Caco-2 (cell line): Measurements from ENCODE around the gene SGCD. TPM values are rescaled to one million over a fixed set of nuclear protein-coding genes. Genes with fewer than 3 reads are reported as not detected.

Experiments used
- BruUV-seq: library from RNA; stranded (reverse); fragments of 400-500 nt; replicated peaks from 2 replicates; lab custom pipeline; 2021; lab: Mats Ljungman, UMichigan
- CTCF ChIA-PET: fragments of 300-600 bp; sonication (Branson Sonifier 250); formaldehyde crosslinking; loops from one replicate; lab custom pipeline; 2022; ENCODE audit warnings: antibody characterized with exemption; lab: Charles Lee
- POLR2A ChIA-PET: fragments of 300-600 bp; sonication (Branson Sonifier 250); formaldehyde crosslinking; loops from one replicate; lab custom pipeline; 2022; ENCODE audit warnings: antibody characterized with exemption; lab: Charles Lee
- DNase-seq, 2 experiments: peaks; one replicate each; pipeline versions ENCODE4 v3.0.0 to v3.0.0-alpha.2; 2020 to 2022
- H3K27me3 ChIP-seq: replicated peaks from 2 replicates; pipeline ENCODE4 v1.6.0; 2011; ENCODE audit warnings: low read length; ENCODE audit not compliant: control insufficient read depth, insufficient read depth
- H3K36me3 ChIP-seq: 2 replicates; pipeline ENCODE4 v1.5.1; 2011; ENCODE audit warnings: low read length; ENCODE audit not compliant: control insufficient read depth, insufficient read depth
- H3K4me1 ChIP-seq: fragments of 250-450 bp; sonication (Bioruptor Pico); 2 replicates; pipeline ENCODE4 v1.5.1; 2020; ENCODE audit warnings: mild to moderate bottlenecking
- H3K4me3 ChIP-seq: 2 replicates; pipeline ENCODE4 v1.5.1; 2011; ENCODE audit warnings: low read depth, mild to moderate bottlenecking, control low read depth, low read length
- H3K9me3 ChIP-seq: fragments of 250-450 bp; sonication (Bioruptor Pico); 2 replicates; pipeline ENCODE4 v1.5.1; 2020; ENCODE audit warnings: mild to moderate bottlenecking, moderate library complexity
- H3K27ac Mint-ChIP-seq: one replicate; pipeline ENCODE4 v1.8.0; 2022; ENCODE audit warnings: mixed read lengths; ENCODE audit not compliant: unreplicated experiment
- H3K27me3 Mint-ChIP-seq: one replicate; pipeline ENCODE4 v1.8.0; 2022; ENCODE audit warnings: mixed read lengths; ENCODE audit not compliant: insufficient read depth, unreplicated experiment
- H3K36me3 Mint-ChIP-seq: one replicate; pipeline ENCODE4 v1.8.0; 2022; ENCODE audit warnings: mild to moderate bottlenecking, mixed read lengths; ENCODE audit not compliant: insufficient read depth, unreplicated experiment
- H3K4me1 Mint-ChIP-seq: one replicate; pipeline ENCODE4 v1.8.0; 2022; ENCODE audit warnings: low read depth, mixed read lengths; ENCODE audit not compliant: unreplicated experiment
- H3K4me3 Mint-ChIP-seq: one replicate; pipeline ENCODE4 v1.8.0; 2022; ENCODE audit warnings: mild to moderate bottlenecking, moderate library complexity, mixed read lengths; ENCODE audit not compliant: unreplicated experiment
- H3K9me3 Mint-ChIP-seq: one replicate; pipeline ENCODE4 v1.8.0; 2022; ENCODE audit warnings: mixed read lengths; ENCODE audit not compliant: unreplicated experiment
- CTCF ChIP-seq, 2 experiments: fragments of 200-600 bp in 1 of 2; IDR thresholded peaks; 1 replicate in 1 of 2; 2 replicates in 1 of 2; pipeline versions ENCODE4 v1.5.1 to v1.8.0; 2011 to 2022; ENCODE audit warnings: antibody characterized with exemption in 1 of 2, control low read depth in 1 of 2, inconsistent platforms in 1 of 2, low read depth in 1 of 2, low read length in 1 of 2, mild to moderate bottlenecking in 1 of 2, moderate library complexity in 1 of 2; ENCODE audit not compliant: insufficient read depth in 1 of 2, severe bottlenecking in 1 of 2, unreplicated experiment in 1 of 2
- intact Hi-C: fragments of 100-400 bp; cut with micrococcal nuclease; formaldehyde crosslinking; loops from one replicate; pipeline ENCODE4 v1.10.0; 2022; ENCODE audit not compliant: unreplicated experiment
- total RNA-seq: library from RNA; stranded (reverse); gene quantifications from 2 replicates; pipeline ENCODE4 v1.2.3, GENCODE V29; 2022

Gene SGCD
- total RNA-seq, 1 experiment from 2014 or later: 0.20 TPM

- Histone ChIP-seq H3K9me3 (no peaks in the 10 kb centered on the region), H3K4me1 (no peaks in the 10 kb centered on the region), H3K27me3 (no peaks in the 10 kb centered on the region), H3K36me3 (no peaks in the 10 kb centered on the region), H3K4me3 (no peak overlapping the region)
- Mint-ChIP-seq H3K27me3 (peaks cover 3% of the 10 kb centered on the region), H3K4me1 (peaks cover 7% of the 10 kb centered on the region), H3K36me3 (no peaks in the 10 kb centered on the region), H3K4me3 (no peak overlapping the region), H3K9me3 (no peaks in the 10 kb centered on the region), H3K27ac (no peak overlapping the region)
- TF ChIP-seq CTCF (IDR thresholded peaks at IDR 0.05; ENCODE audit: insufficient read depth in 1 of 2, low read depth in 1 of 2, low read length in 1 of 2, severe bottlenecking in 1 of 2, unreplicated experiment in 1 of 2): no peak
- no TSS peak for BruUV-seq
- intact Hi-C loops: no loop called here
- ChIA-PET CTCF (no interaction called here), POLR2A (no interaction called here)
- DNase-seq: no peak
Measured at GRCh38 chr5:156446526-156446925, 119.6 kb downstream of the SGCD start.

DNA sequence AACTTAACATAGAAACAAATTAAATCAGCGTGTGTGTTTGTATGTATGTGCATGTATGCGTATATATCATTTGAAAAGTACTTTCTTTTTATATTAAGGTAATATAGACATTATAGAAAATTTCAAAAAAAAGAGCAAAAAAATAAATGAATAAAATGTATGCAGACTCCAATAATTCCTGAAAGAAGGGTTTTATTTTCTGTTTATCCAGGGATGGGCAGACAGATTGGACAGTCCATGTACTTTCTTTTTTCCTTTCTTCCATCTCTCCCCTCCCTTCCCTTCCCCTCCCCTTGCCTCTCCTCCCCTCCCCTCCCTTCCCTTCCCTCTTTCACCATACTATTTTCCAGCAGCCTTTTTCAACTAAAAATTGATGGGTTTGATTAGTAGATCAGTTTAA lies 123.8 kb downstream of the SGCD start:
- ChIA-PET POLR2A (no interaction called here), CTCF (no interaction called here)
- Histone ChIP-seq H3K27me3 (no peaks in the 10 kb centered on the region; the same call in 1 of the 2 replicates), H3K36me3 (no peaks in the 10 kb centered on the region), H3K4me3 (no peak overlapping the region), H3K4me1 (no peaks in the 10 kb centered on the region), H3K9me3 (no peaks in the 10 kb centered on the region; the same call in 1 of the 2 replicates)
- Mint-ChIP-seq H3K4me3 (no peak overlapping the region), H3K9me3 (no peaks in the 10 kb centered on the region), H3K36me3 (no peaks in the 10 kb centered on the region), H3K27me3 (peaks cover 5% of the 10 kb centered on the region), H3K4me1 (no peaks in the 10 kb centered on the region), H3K27ac (no peak overlapping the region)
- intact Hi-C loops: no loop called here
- DNase-seq: no peak
- BruUV-seq: no TSS peak
- no peak for TF ChIP-seq CTCF (IDR thresholded peaks at IDR 0.05; ENCODE audit: insufficient read depth in 1 of 2, low read depth in 1 of 2, low read length in 1 of 2, severe bottlenecking in 1 of 2, unreplicated experiment in 1 of 2)

GRCh38 chr5:156451505-156451904 lies 124.5 kb downstream of the SGCD start:
- ChIA-PET CTCF (interaction anchor here (0.6 kb wide), 1 partner anchor 26 kb away, joined by 3 read pairs; no protein-coding TSS in a partner anchor), POLR2A (no interaction called here)
- Histone ChIP-seq H3K36me3 (no peaks in the 10 kb centered on the region), H3K9me3 (no peaks in the 10 kb centered on the region; the same call in 1 of the 2 replicates), H3K4me3 (no peak overlapping the region), H3K27me3 (no peaks in the 10 kb centered on the region; the same call in 1 of the 2 replicates), H3K4me1 (no peaks in the 10 kb centered on the region)
- no peak for TF ChIP-seq CTCF (IDR thresholded peaks at IDR 0.05; ENCODE audit: insufficient read depth in 1 of 2, low read depth in 1 of 2, low read length in 1 of 2, severe bottlenecking in 1 of 2, unreplicated experiment in 1 of 2)
- Mint-ChIP-seq H3K27me3 (peaks cover 5% of the 10 kb centered on the region), H3K9me3 (no peaks in the 10 kb centered on the region), H3K4me3 (no peak overlapping the region), H3K36me3 (no peaks in the 10 kb centered on the region), H3K27ac (no peak overlapping the region), H3K4me1 (no peaks in the 10 kb centered on the region)
- no peak for DNase-seq
- intact Hi-C loops: no loop called here
- BruUV-seq: no TSS peak
